GM12864 (cell line): ENCODE data around the gene MED15.

Experiments
- DNase-seq: peaks from one replicate; pipeline ENCODE4 v3.0.0-alpha.2; 2011; ENCODE audit warnings: low read depth
- H3K4me3 ChIP-seq: 2 replicates; pipeline ENCODE4 v1.5.1; 2011; ENCODE audit warnings: mild to moderate bottlenecking, low read depth, low read length, control low read depth
- CTCF ChIP-seq: IDR thresholded peaks from 2 replicates; pipeline ENCODE4 v1.5.1; 2011; ENCODE audit warnings: low read depth, mild to moderate bottlenecking, moderate library complexity, low read length, control low read depth, inconsistent platforms; ENCODE audit errors: missing control alignments

The MED15 gene

GRCh38 chr22:20599117-20599516 lies 91.7 kb downstream of the MED15 start:
- H3K4me3 ChIP-seq, result no peak overlapping the region
- DNase-seq, result no peak
- TF ChIP-seq CTCF, result no peak

- DNase-seq, result no peak
- H3K4me3 ChIP-seq, result no peak overlapping the region
- no peak for TF ChIP-seq CTCF
Observed at GRCh38 chr22:20600137-20600673, 92.8 kb downstream of the MED15 start.

DNA sequence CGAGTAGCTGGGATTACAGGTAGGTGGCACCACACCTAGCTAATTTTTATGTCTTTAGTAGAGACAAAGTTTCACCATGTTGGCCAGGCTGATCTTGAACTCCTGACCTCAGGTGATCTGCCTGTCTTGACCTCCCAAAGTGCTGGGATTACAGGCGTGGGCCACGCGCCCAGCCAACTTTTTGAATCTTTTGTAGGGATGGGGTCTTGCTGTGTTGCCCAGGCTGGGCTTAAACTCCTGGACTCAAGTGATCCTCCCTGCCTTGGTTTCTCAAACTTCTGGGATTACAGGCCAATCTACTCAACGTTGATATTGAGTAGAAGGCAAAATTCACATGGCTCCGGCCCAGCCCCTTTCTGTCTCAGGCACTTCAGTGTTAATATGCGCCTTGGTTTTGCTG lies 93.9 kb downstream of the MED15 start:
- no peak overlapping the region for H3K4me3 ChIP-seq
- no peak for DNase-seq
- TF ChIP-seq CTCF, result no peak

DNA sequence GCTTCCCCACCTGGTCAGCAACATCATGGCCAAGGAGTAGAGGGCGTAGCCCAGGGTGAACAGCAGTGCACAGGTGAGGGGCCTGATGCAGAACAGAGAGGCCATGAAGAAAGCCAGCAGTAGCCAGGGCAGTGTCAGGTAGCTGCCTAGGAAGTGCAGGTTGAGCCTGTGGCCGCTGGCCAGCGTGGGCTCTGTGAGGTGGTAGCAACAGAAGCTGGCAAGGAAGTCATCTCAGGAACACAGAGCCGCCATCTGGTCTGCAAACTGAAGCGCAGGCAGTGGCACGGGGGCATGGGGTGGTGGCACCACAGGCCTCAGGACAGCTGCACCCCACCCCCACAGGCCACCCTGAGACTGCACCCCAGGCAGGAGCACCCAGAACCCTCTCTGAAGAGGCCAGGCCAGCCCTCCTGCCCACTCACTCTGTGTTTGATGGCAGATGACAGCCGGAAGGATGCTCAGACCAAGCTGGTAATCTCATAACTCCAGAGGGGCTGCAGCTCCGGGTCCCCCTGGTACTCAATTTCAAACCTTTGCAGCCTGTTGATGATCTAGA lies 95.3 kb downstream of the MED15 start:
- no peak for DNase-seq
- TF ChIP-seq CTCF, result no peak
- H3K4me3 ChIP-seq, result no peak overlapping the region

GRCh38 chr22:20604092-20604747 lies 96.8 kb downstream of the MED15 start:
- no peak overlapping the region for H3K4me3 ChIP-seq
- TF ChIP-seq CTCF, result no peak
- no peak for DNase-seq

DNA sequence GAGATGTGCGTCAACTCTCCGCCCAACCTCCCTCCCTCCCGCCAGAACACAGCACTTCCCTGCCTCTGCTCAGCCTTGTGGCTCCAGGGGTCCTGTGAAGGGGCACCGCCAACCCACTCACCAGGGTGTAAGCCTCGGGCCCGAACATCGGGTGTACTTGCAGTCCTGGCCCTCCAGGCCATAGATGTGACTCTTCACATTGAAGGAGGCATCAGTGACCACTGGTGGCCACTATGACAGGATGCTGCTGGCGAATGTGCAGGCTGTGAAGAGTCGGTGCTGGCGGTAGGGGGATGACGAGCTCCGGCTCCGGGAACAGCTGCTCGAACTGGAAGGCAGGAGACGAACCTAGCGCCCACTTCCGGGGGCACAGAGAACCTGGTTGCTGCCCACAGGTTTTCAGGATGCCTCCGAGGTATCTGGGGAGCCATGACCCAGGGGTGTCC lies 97.4 kb downstream of the MED15 start:
- DNase-seq, result no peak
- TF ChIP-seq CTCF, result no peak

GRCh38 chr22:20605328-20605727 lies 97.9 kb downstream of the MED15 start:
- no peak for TF ChIP-seq CTCF

More for the DNA sequence above, 97.4 kb downstream of the MED15 start:
- H3K4me3 ChIP-seq, result no peak overlapping the region

More at GRCh38 chr22:20605328-20605727, 97.9 kb downstream of the MED15 start:
- no peak overlapping the region for H3K4me3 ChIP-seq
- no peak for DNase-seq
